HEK293 (cell line): ENCODE measurements around the gene ZSWIM4.

Experiments
- CTCF ChIA-PET: fragments of 350-600 bp; formaldehyde crosslinking; extraction: SDS; loops from one replicate; lab custom pipeline; 2021; ENCODE audit warnings: antibody characterized with exemption; lab: Yijun Ruan, JAX
- POLR2A ChIA-PET: fragments of 300-600 bp; formaldehyde crosslinking; extraction: SDS; loops from one replicate; lab custom pipeline; 2020; ENCODE audit warnings: antibody characterized with exemption, inconsistent platforms; lab: Yijun Ruan, JAX
- H3K27ac ChIP-seq: fragments of 200-500 bp; sonication (Bioruptor generic); 2 replicates; pipeline ENCODE4 v1.5.1; 2014; ENCODE audit warnings: low read depth, low read length, control low read depth, inconsistent platforms; ENCODE audit errors: extremely low read depth
- H3K36me3 ChIP-seq, 2 experiments: fragments of 200-500 bp in 1 of 2; sonication (Bioruptor generic) in 1 of 2; 1 replicate in 1 of 2; 2 replicates in 1 of 2; pipeline ENCODE4 v1.5.1; 2014 to 2017; ENCODE audit warnings: inconsistent platforms in 2 of 2, low read length in 2 of 2; ENCODE audit not compliant: control insufficient read depth in 2 of 2, insufficient read depth in 1 of 2
- H3K4me1 ChIP-seq: fragments of 200-500 bp; sonication (Bioruptor generic); 2 replicates; pipeline ENCODE4 v1.5.1; 2014; ENCODE audit warnings: mild to moderate bottlenecking, low read length, inconsistent platforms; ENCODE audit not compliant: control insufficient read depth, insufficient read depth
- H3K4me3 ChIP-seq: 2 replicates; pipeline ENCODE4 v1.5.1; 2011; ENCODE audit warnings: low read depth, mild to moderate bottlenecking, control low read depth, low read length, moderate library complexity
- H3K9me3 ChIP-seq: fragments of 200-500 bp; sonication (Bioruptor generic); 2 replicates; pipeline ENCODE4 v1.5.1; 2014; ENCODE audit warnings: low read depth, low read length, inconsistent platforms; ENCODE audit not compliant: control insufficient read depth, insufficient read depth
- BCL11B ChIP-seq: fragments of 450-650 bp; formaldehyde crosslinking; IDR thresholded peaks from 2 replicates; pipeline ENCODE4 v1.5.1; 2016; ENCODE audit warnings: low read depth, missing biosample characterization, missing genetic modification characterization
- BCL6B ChIP-seq: fragments of 450-650 bp; formaldehyde crosslinking; IDR thresholded peaks from 2 replicates; pipeline ENCODE4 v1.5.1; 2017; ENCODE audit warnings: missing biosample characterization, missing genetic modification characterization
- HIC1 ChIP-seq: fragments of 450-650 bp; formaldehyde crosslinking; IDR thresholded peaks from 2 replicates; pipeline ENCODE4 v1.5.1; 2016; ENCODE audit warnings: missing biosample characterization, missing genetic modification characterization
- KLF1 ChIP-seq: fragments of 450-650 bp; formaldehyde crosslinking; IDR thresholded peaks from 2 replicates; pipeline ENCODE4 v1.5.1; 2016; ENCODE audit warnings: missing biosample characterization, missing genetic modification characterization
- KLF17 ChIP-seq: fragments of 450-650 bp; formaldehyde crosslinking; IDR thresholded peaks from 2 replicates; pipeline ENCODE4 v1.5.1; 2016; ENCODE audit warnings: missing biosample characterization, missing genetic modification characterization
- KLF9 ChIP-seq: fragments of 450-650 bp; formaldehyde crosslinking; IDR thresholded peaks from 2 replicates; pipeline ENCODE4 v1.5.1; 2016; ENCODE audit warnings: missing biosample characterization, missing genetic modification characterization, low read depth
- REPIN1 ChIP-seq: fragments of 450-650 bp; formaldehyde crosslinking; IDR thresholded peaks from 2 replicates; pipeline ENCODE4 v1.5.1; 2017; ENCODE audit warnings: missing biosample characterization, missing genetic modification characterization, low read depth
- ZFHX2 ChIP-seq: fragments of 450-650 bp; formaldehyde crosslinking; conservative IDR thresholded peaks from 2 replicates; pipeline ENCODE4 v1.5.1; 2016; ENCODE audit warnings: missing biosample characterization, missing genetic modification characterization
- ZNF121 ChIP-seq: fragments of 450-650 bp; formaldehyde crosslinking; IDR thresholded peaks from 2 replicates; pipeline ENCODE4 v1.5.1; 2016; ENCODE audit warnings: missing biosample characterization, missing genetic modification characterization
- ZNF18 ChIP-seq: fragments of 450-650 bp; formaldehyde crosslinking; IDR thresholded peaks from 2 replicates; pipeline ENCODE4 v1.5.1; 2016; ENCODE audit warnings: missing biosample characterization, missing genetic modification characterization
- ZNF202 ChIP-seq: fragments of 450-650 bp; formaldehyde crosslinking; IDR thresholded peaks from 2 replicates; pipeline ENCODE4 v1.5.1; 2016; ENCODE audit warnings: missing biosample characterization, missing genetic modification characterization, borderline replicate concordance
- ZNF214 ChIP-seq: fragments of 450-650 bp; formaldehyde crosslinking; IDR thresholded peaks from 2 replicates; pipeline ENCODE4 v1.5.1; 2017; ENCODE audit warnings: missing biosample characterization, mild to moderate bottlenecking, missing genetic modification characterization, borderline replicate concordance
- ZNF292 ChIP-seq: fragments of 450-650 bp; formaldehyde crosslinking; IDR thresholded peaks from 2 replicates; pipeline ENCODE4 v1.5.1; 2016; ENCODE audit warnings: low read depth, missing biosample characterization, missing genetic modification characterization, borderline replicate concordance
- ZNF394 ChIP-seq: fragments of 450-650 bp; formaldehyde crosslinking; IDR thresholded peaks from 2 replicates; pipeline ENCODE4 v1.5.1; 2016; ENCODE audit warnings: missing biosample characterization, missing genetic modification characterization, mild to moderate bottlenecking, moderate library complexity, borderline replicate concordance
- ZNF513 ChIP-seq: fragments of 450-650 bp; IDR thresholded peaks from 2 replicates; pipeline ENCODE4 v1.5.1; 2018; ENCODE audit warnings: missing biosample characterization, missing genetic modification characterization
- ZNF555 ChIP-seq: fragments of 450-650 bp; formaldehyde crosslinking; conservative IDR thresholded peaks from 2 replicates; pipeline ENCODE4 v1.5.1; 2017; ENCODE audit warnings: missing biosample characterization, mild to moderate bottlenecking, missing genetic modification characterization, inconsistent platforms
- ZNF610 ChIP-seq: fragments of 450-650 bp; formaldehyde crosslinking; IDR thresholded peaks from 2 replicates; pipeline ENCODE4 v1.5.1; 2016; ENCODE audit warnings: missing biosample characterization, missing genetic modification characterization, borderline replicate concordance
- ZNF626 ChIP-seq: fragments of 450-650 bp; sonication (Bioruptor Pico); formaldehyde crosslinking; IDR thresholded peaks from 2 replicates; pipeline ENCODE4 v1.5.1; 2018; ENCODE audit warnings: missing biosample characterization, missing genetic modification characterization, inconsistent platforms
- ZNF654 ChIP-seq: fragments of 450-650 bp; formaldehyde crosslinking; IDR thresholded peaks from 2 replicates; pipeline ENCODE4 v1.5.1; 2016; ENCODE audit warnings: low read depth, missing biosample characterization, missing genetic modification characterization
- ZNF830 ChIP-seq: fragments of 450-650 bp; IDR thresholded peaks from 2 replicates; pipeline ENCODE4 v1.5.0; 2018; ENCODE audit warnings: missing biosample characterization, missing genetic modification characterization, low read depth, mild to moderate bottlenecking, moderate library complexity
- ZNF843 ChIP-seq: fragments of 450-650 bp; formaldehyde crosslinking; IDR thresholded peaks from 2 replicates; pipeline ENCODE4 v1.5.1; 2016; ENCODE audit warnings: missing biosample characterization, missing genetic modification characterization
- ZSCAN4 ChIP-seq: fragments of 450-650 bp; formaldehyde crosslinking; IDR thresholded peaks from 2 replicates; pipeline ENCODE4 v1.5.1; 2017; ENCODE audit warnings: missing biosample characterization, missing genetic modification characterization

The ZSWIM4 gene

GRCh38 chr19:13782537-13782936, 12.7 kb upstream of the ZSWIM4 start (continued):
- TF ChIP-seq ZNF610 (tag by site-specific recombination) (no peak), HIC1 (tag by site-specific recombination) (peak; percentile 39; the same call in 1 of the 2 replicates), KLF9 (tag by site-specific recombination) (0 out of 2 replicates have a peak, but pooled peaks have one; percentile 11), ZNF292 (tag by site-specific recombination) (no peak), ZNF654 (no peak), ZFHX2 (tag by site-specific recombination) (peak; percentile 90), BCL11B (tag by site-specific recombination) (no peak), ZNF555 (tag by site-specific recombination) (no peak), ZNF214 (tag by site-specific recombination) (no peak), ZNF513 (no peak), ZNF830 (tag by site-specific recombination) (no peak), ZNF394 (no peak), REPIN1 (tag by site-specific recombination) (no peak), ZSCAN4 (no peak)

- Histone ChIP-seq H3K4me3 (no peak overlapping the region), H3K27ac (no peak overlapping the region), H3K9me3 (no peaks in the 10 kb centered on the region), H3K36me3 (peaks cover 3 to 11% of the 10 kb centered on the region in 2 experiments; a peak in 1 of 3 replicates), H3K4me1 (no peaks in the 10 kb centered on the region; the same call in 1 of the 2 replicates)
- TF ChIP-seq ZNF626 (tag by site-specific recombination) (no peak), ZNF18 (no peak), BCL11B (tag by site-specific recombination) (0 out of 2 replicates have a peak, but pooled peaks have one; percentile 6), KLF17 (tag by site-specific recombination) (peak; percentile 94), KLF1 (tag by site-specific recombination) (peak; percentile 64; the same call in 1 of the 2 replicates), KLF9 (tag by site-specific recombination) (no peak), ZNF843 (tag by site-specific recombination) (no peak), BCL6B (tag by site-specific recombination) (no peak), ZNF121 (tag by site-specific recombination) (peak; percentile 92), ZNF202 (tag by site-specific recombination) (no peak)
- ChIA-PET POLR2A (interaction anchor here (0.7 to 2.1 kb wide), 6 partner anchors 9 to 79 kb away, joined by 3 to 7 read pairs (median 4); partner anchors contain the start of genes C19orf53 and ZSWIM4), CTCF (interaction anchor here (0.6 to 3.0 kb wide), 7 partner anchors 9 to 97 kb away, joined by 3 to 42 read pairs (median 4); partner anchors contain the start of gene C19orf53)
Observed at GRCh38 chr19:13783565-13784500, 11.4 kb upstream of the ZSWIM4 start.
